NCI-H1092 (cell line): ENCODE measurements around the gene ZFC3H1.

Source experiments
- DNase-seq: peaks from one replicate; lab custom pipeline; 2025; lab: John Stamatoyannopoulos, UW

The ZFC3H1 gene

GRCh38 chr12:71684081-71684480, 20.4 kb upstream of the ZFC3H1 start:
- DNase-seq: no peak

- no peak for DNase-seq
Observed at GRCh38 chr12:71683633-71684032, 20.0 kb upstream of the ZFC3H1 start.

- DNase-seq: no peak
Observed at GRCh38 chr12:71682466-71682865, 18.8 kb upstream of the ZFC3H1 start.

- DNase-seq: no peak
Observed at GRCh38 chr12:71671816-71672215, 8.2 kb upstream of the ZFC3H1 start.

- no peak for DNase-seq
Observed at GRCh38 chr12:71671311-71671710, 7.7 kb upstream of the ZFC3H1 start.

- DNase-seq: no peak
Observed at GRCh38 chr12:71666259-71666658, 2.6 kb upstream of the ZFC3H1 start.

- no peak for DNase-seq
Observed at GRCh38 chr12:71665090-71665463, 1.4 kb upstream of the ZFC3H1 start.

GRCh38 chr12:71664411-71665089, 902 bp upstream of the ZFC3H1 start:
- DNase-seq: no peak

- DNase-seq: no peak
Observed at GRCh38 chr12:71662849-71663560, 643 bp downstream of the ZFC3H1 start.

GRCh38 chr12:71661977-71662530, 1.6 kb downstream of the ZFC3H1 start:
- no peak for DNase-seq

- DNase-seq: no peak
Observed at GRCh38 chr12:71656740-71657139, 6.9 kb downstream of the ZFC3H1 start.

- no peak for DNase-seq
Observed at GRCh38 chr12:71655907-71656306, 7.7 kb downstream of the ZFC3H1 start.

GRCh38 chr12:71655495-71655894, 8.2 kb downstream of the ZFC3H1 start:
- DNase-seq: no peak

GRCh38 chr12:71654200-71654599, 9.4 kb downstream of the ZFC3H1 start:
- DNase-seq: no peak

GRCh38 chr12:71653137-71653536, 10.5 kb downstream of the ZFC3H1 start:
- DNase-seq: no peak

GRCh38 chr12:71652656-71653055, 11.0 kb downstream of the ZFC3H1 start:
- no peak for DNase-seq

GRCh38 chr12:71649401-71649800, 14.2 kb downstream of the ZFC3H1 start:
- DNase-seq: no peak

- DNase-seq: no peak
Observed at GRCh38 chr12:71648537-71648936, 15.1 kb downstream of the ZFC3H1 start.

- no peak for DNase-seq
Observed at GRCh38 chr12:71646512-71646911, 17.1 kb downstream of the ZFC3H1 start.

GRCh38 chr12:71645268-71645667, 18.4 kb downstream of the ZFC3H1 start:
- DNase-seq: no peak

GRCh38 chr12:71642264-71642663, 21.4 kb downstream of the ZFC3H1 start:
- no peak for DNase-seq

GRCh38 chr12:71641390-71641789, 22.3 kb downstream of the ZFC3H1 start:
- DNase-seq: no peak

GRCh38 chr12:71640316-71640715, 23.3 kb downstream of the ZFC3H1 start:
- no peak for DNase-seq
